ENCODE results near the gene KATNAL2. TPM values are rescaled to one million over a fixed set of nuclear protein-coding genes. Genes with fewer than 3 reads are reported as not detected.

Gene KATNAL2
- under 1 TPM; 0.60 to 0.82 TPM for total RNA-seq

GRCh38 chr18:46917108-46917802 lies at the start of gene KATNAL2, which contains the start of gene PIAS2:
Gene KATNAL2, plus strand, starts transcription at chr18:46917602. Its CDS starts 29,271 bp downstream, at chr18:46946873.
Gene PIAS2, minus strand, starts transcription at chr18:46917507. Its CDS starts 162 bp downstream, at chr18:46917345.

GRCh38 chr18:47035156-47035671 lies 117.8 kb downstream of the KATNAL2 start, which contains the start of gene ELOA2:
Gene ELOA2, minus strand, starts transcription at chr18:47035621. Its CDS starts 357 bp downstream, at chr18:47035264.

GRCh38 chr18:47150029-47150823 lies 232.8 kb downstream of the KATNAL2 start, which contains the start of gene HDHD2:
Gene HDHD2, minus strand, starts transcription at chr18:47150500. Its CDS starts 14,061 bp downstream, at chr18:47136439.

Other genes with a start within 250 kb of the KATNAL2 start
- gene ST8SIA5, start 160.5 kb upstream of the KATNAL2 start, total RNA-seq = not detected
- gene PIAS2, start 95 bp upstream of the KATNAL2 start, total RNA-seq = 10 to 100 TPM; 35.8 to 37.1 TPM
- gene ELOA2, start 118.0 kb downstream of the KATNAL2 start, total RNA-seq = not detected
- 10 to 100 TPM; 40.9 to 44.7 TPM for gene HDHD2, start 232.9 kb downstream of the KATNAL2 start, total RNA-seq

Measured in activated naive CD4-positive, alpha-beta T cell treated with anti-CD3 and anti-CD28 coated beads, Interleukin-2, amount 10 ng/mL, durations not matched to agents 5 hours and 36 hours (primary cell).